NCI-H69 (cell line): ENCODE data around the gene ABCF2.

ENCODE experiments used
- DNase-seq: peaks from one replicate; lab custom pipeline; 2025; lab: John Stamatoyannopoulos, UW

The ABCF2 gene

GRCh38 chr7:151174246-151175046, 52.6 kb downstream of the ABCF2 start:
- DNase-seq: no peak

- no peak for DNase-seq
Observed at GRCh38 chr7:151173386-151174245, 53.4 kb downstream of the ABCF2 start.

GRCh38 chr7:151172273-151173141, 54.5 kb downstream of the ABCF2 start:
- DNase-seq: peak; percentile 74

- DNase-seq: no peak
Observed at GRCh38 chr7:151168787-151169162, 58.2 kb downstream of the ABCF2 start.

- peak; percentile 59 for DNase-seq
Observed at GRCh38 chr7:151168003-151168786, 58.8 kb downstream of the ABCF2 start.

GRCh38 chr7:151167197-151167961, 59.6 kb downstream of the ABCF2 start, which contains the start of gene GBX1:
GBX1 (minus strand) TSS chr7:151167694; CDS start chr7:151167548, 146 bp downstream.
- DNase-seq: peak; percentile 77

- peak; percentile 43 for DNase-seq
Observed at GRCh38 chr7:151166629-151167196, 60.3 kb downstream of the ABCF2 start.
